VCaP (cell line): ENCODE data around the gene RUNX2.

Source experiments
- H3K27ac ChIP-seq: fragments of 450-650 bp; 2 replicates; pipeline ENCODE4 v1.5.1; 2017
- CTCF ChIP-seq: fragments of 450-650 bp; conservative IDR thresholded peaks from 2 replicates; pipeline ENCODE4 v1.5.1; 2017; ENCODE audit warnings: mild to moderate bottlenecking, moderate library complexity

Gene RUNX2

GRCh38 chr6:45371924-45372573 lies 43.9 kb downstream of the RUNX2 start:
- H3K27ac ChIP-seq = no peak overlapping the region

GRCh38 chr6:45375449-45375848 lies 47.3 kb downstream of the RUNX2 start:
- no peak for TF ChIP-seq CTCF

More at GRCh38 chr6:45371924-45372573, 43.9 kb downstream of the RUNX2 start:
- TF ChIP-seq CTCF = no peak

GRCh38 chr6:45376310-45377042 lies 48.3 kb downstream of the RUNX2 start:
- TF ChIP-seq CTCF = no peak
- H3K27ac ChIP-seq = peak overlapping the region; percentile 95

More at GRCh38 chr6:45375449-45375848, 47.3 kb downstream of the RUNX2 start:
- H3K27ac ChIP-seq = no peak overlapping the region

GRCh38 chr6:45377043-45377553 lies 49.0 kb downstream of the RUNX2 start:
- peak overlapping the region; percentile 95 for H3K27ac ChIP-seq
- TF ChIP-seq CTCF = no peak

GRCh38 chr6:45377554-45378333 lies 49.6 kb downstream of the RUNX2 start, which contains the start of gene SUPT3H:
Gene SUPT3H (minus strand): TSS chr6:45377934.
- H3K27ac ChIP-seq = peak within 1 kb of the TSS; percentile 95
- TF ChIP-seq CTCF = no peak

GRCh38 chr6:45378334-45378926 lies 50.3 kb downstream of the RUNX2 start:
- H3K27ac ChIP-seq = peak overlapping the region; percentile 95
- TF ChIP-seq CTCF = no peak
